Esophagus squamous epithelium (tissue), 5 donors: ENCODE measurements around the gene GAN. TPM values are rescaled to one million over a fixed set of nuclear protein-coding genes. Genes with fewer than 3 reads are reported as not detected.

Experiments used
- DNase-seq: peaks from one replicate; lab custom pipeline; 2025; lab: John Stamatoyannopoulos, UW
- H3K27ac ChIP-seq, 4 donors: fragments of 200-600 bp; sonication (generic); one replicate each; pipeline ENCODE4 v1.5.1; 2016 to 2019; ENCODE audit warnings: mild to moderate bottlenecking in 1 of 4
- H3K27me3 ChIP-seq, 4 donors: fragments of 200-600 bp; sonication (generic); 1 replicate in 3 of 4; 2 replicates in 1 of 4; pipeline versions ENCODE4 v1.5.1 to v1.6.0; 2017 to 2021; ENCODE audit warnings: antibody characterized with exemption in 1 of 4
- H3K36me3 ChIP-seq, 3 donors: fragments of 200-600 bp; sonication (generic); one replicate each; pipeline ENCODE4 v1.5.1; 2016 to 2019
- H3K4me1 ChIP-seq, 3 donors: fragments of 200-600 bp; sonication (generic); one replicate each; pipeline ENCODE4 v1.5.1; 2017 to 2019
- H3K4me3 ChIP-seq, 4 donors: fragments of 200-600 bp; sonication (generic); 1 replicate in 3 of 4; 2 replicates in 1 of 4; pipeline ENCODE4 v1.5.1; 2016 to 2019; ENCODE audit warnings: mild to moderate bottlenecking in 2 of 4, moderate library complexity in 1 of 4
- H3K9me3 ChIP-seq, 3 donors: fragments of 200-600 bp; sonication (generic); one replicate each; pipeline ENCODE4 v1.5.1; 2016 to 2019
- CTCF ChIP-seq, 6 experiments: fragments of 450-650 bp in 4 of 6; fragments of 200-600 bp in 2 of 6; sonication (generic) in 2 of 6; IDR thresholded peaks; one replicate each; pipeline ENCODE4 v1.5.1; 2016 to 2019; ENCODE audit warnings: antibody characterized with exemption in 6 of 6, mild to moderate bottlenecking in 4 of 6, moderate library complexity in 4 of 6
- POLR2A ChIP-seq, 4 donors: fragments of 450-650 bp; IDR thresholded peaks; one replicate each; pipeline ENCODE4 v1.6.1; 2017; ENCODE audit warnings: antibody characterized with exemption in 4 of 4, mild to moderate bottlenecking in 4 of 4, moderate library complexity in 3 of 4
- WGBS, 2 donors: methylation state at CpG; one replicate each; pipeline ENCODE4 v1.1.5; 2018; 5-methylcytosine and 5-hydroxymethylcytosine counted together
- intact Hi-C: fragments of 100-400 bp; cut with DNase I; formaldehyde crosslinking; loops from one replicate; pipeline ENCODE4 v1.15.0; 2022
- total RNA-seq, 4 donors: library from RNA; depleted of rRNA; stranded (reverse); fragments of >200 nt; gene quantifications; one replicate each; pipeline ENCODE4 v1.1.0, GENCODE V29; 2016
- donor health status: DM: yes; HTN: yes; CAD: no.

The GAN gene
- total RNA-seq, 4 donors from 2014 or later, result 16.7 to 28.0 (median 21.7) TPM

GRCh38 chr16:81313701-81314602 lies 810 bp upstream of the GAN start:
- no peak for DNase-seq
- intact Hi-C loops, result no loop called here
- Histone ChIP-seq H3K27ac (peak overlapping the region; percentile 93 to 99 (median 97)), H3K4me3 (peak overlapping the region; percentile 75 to 97 (median 96)), H3K36me3 (peaks cover 0 to 9% (median 0%) of the 10 kb centered on the region in 3 donors), H3K4me1 (peaks cover 15 to 77% (median 26%) of the 10 kb centered on the region in 3 donors), H3K27me3 (no peaks in the 10 kb centered on the region), H3K9me3 (no peaks in the 10 kb centered on the region)
- TF ChIP-seq POLR2A (IDR thresholded peaks at IDR 0.05) (no peak), CTCF (IDR thresholded peaks at IDR 0.05) (no peak)
- WGBS, 2 donors, result 3 to 4% methylated on average over 15 to 16 of the region's 16 CpGs

- DNase-seq, result no peak
- intact Hi-C loops, result no loop called here
- Histone ChIP-seq H3K9me3 (no peaks in the 10 kb centered on the region), H3K27me3 (no peaks in the 10 kb centered on the region), H3K4me1 (peaks cover 15 to 86% (median 39%) of the 10 kb centered on the region in 3 donors), H3K4me3 (peak overlapping the region; percentile 75 to 97 (median 96)), H3K27ac (peak overlapping the region; percentile 93 to 99 (median 97)), H3K36me3 (peaks cover 0 to 9% (median 0%) of the 10 kb centered on the region in 3 donors)
- TF ChIP-seq CTCF (IDR thresholded peaks at IDR 0.05), result peak in 1 of 6 experiments; percentile 2
- peak in 1 of 4 donors; percentile 48 for TF ChIP-seq POLR2A (IDR thresholded peaks at IDR 0.05)
- 4 to 6% methylated on average over 7 to 11 of the region's 88 CpGs for WGBS, 2 donors
These were observed 761 bp downstream of the GAN start for GRCh38 chr16:81315271-81316175.

GRCh38 chr16:81316176-81316496 lies 1.4 kb downstream of the GAN start:
- no peak for DNase-seq
- Histone ChIP-seq H3K27ac (peak overlapping the region; percentile 93 to 99 (median 97)), H3K4me1 (peaks cover 15 to 87% (median 39%) of the 10 kb centered on the region in 3 donors), H3K27me3 (no peaks in the 10 kb centered on the region), H3K4me3 (peak overlapping the region; percentile 75 to 97 (median 96)), H3K9me3 (no peaks in the 10 kb centered on the region), H3K36me3 (peaks cover 0 to 8% (median 0%) of the 10 kb centered on the region in 3 donors)
- intact Hi-C loops, result no loop called here
- 54 to 58% methylated on average over 4 to 5 of the region's 5 CpGs for WGBS, 2 donors
- no peak for TF ChIP-seq CTCF (IDR thresholded peaks at IDR 0.05)
- TF ChIP-seq POLR2A (IDR thresholded peaks at IDR 0.05), result no peak

GRCh38 chr16:81318711-81319110 lies 3.9 kb downstream of the GAN start:
- WGBS, 2 donors, result 76% methylated on average over 6 to 7 of the region's 7 CpGs
- TF ChIP-seq POLR2A (IDR thresholded peaks at IDR 0.05) (no peak), CTCF (IDR thresholded peaks at IDR 0.05) (peak in 1 of 6 experiments; percentile 18)

More at GRCh38 chr16:81318711-81319110, 3.9 kb downstream of the GAN start:
- H3K4me1 ChIP-seq, result peaks cover 7 to 74% (median 34%) of the 10 kb centered on the region in 3 donors
- no peaks in the 10 kb centered on the region for H3K9me3 ChIP-seq
- no peak for DNase-seq
- no peaks in the 10 kb centered on the region for H3K27me3 ChIP-seq
- H3K27ac ChIP-seq, result peak overlapping the region in 3 of 4 donors; percentile 58 to 99 (median 93)
- no peaks in the 10 kb centered on the region for H3K36me3 ChIP-seq
- no peak overlapping the region for H3K4me3 ChIP-seq
- intact Hi-C loops, result no loop called here
